GM12875 (cell line): ENCODE results near the gene TMEM235.

ENCODE experiments used
- H3K4me3 ChIP-seq: one replicate; pipeline ENCODE4 v1.5.1; 2011; ENCODE audit warnings: low read depth, low read length, control low read depth
- TF ChIP-seq, protein P1 (sequence below): IDR thresholded peaks from 2 replicates; pipeline ENCODE4 v1.5.1; 2011; ENCODE audit warnings: low read depth, mild to moderate bottlenecking, control low read depth, inconsistent platforms, low read length, moderate library complexity, borderline replicate concordance; ENCODE audit not compliant: insufficient read depth

TMEM235 gene

DNA sequence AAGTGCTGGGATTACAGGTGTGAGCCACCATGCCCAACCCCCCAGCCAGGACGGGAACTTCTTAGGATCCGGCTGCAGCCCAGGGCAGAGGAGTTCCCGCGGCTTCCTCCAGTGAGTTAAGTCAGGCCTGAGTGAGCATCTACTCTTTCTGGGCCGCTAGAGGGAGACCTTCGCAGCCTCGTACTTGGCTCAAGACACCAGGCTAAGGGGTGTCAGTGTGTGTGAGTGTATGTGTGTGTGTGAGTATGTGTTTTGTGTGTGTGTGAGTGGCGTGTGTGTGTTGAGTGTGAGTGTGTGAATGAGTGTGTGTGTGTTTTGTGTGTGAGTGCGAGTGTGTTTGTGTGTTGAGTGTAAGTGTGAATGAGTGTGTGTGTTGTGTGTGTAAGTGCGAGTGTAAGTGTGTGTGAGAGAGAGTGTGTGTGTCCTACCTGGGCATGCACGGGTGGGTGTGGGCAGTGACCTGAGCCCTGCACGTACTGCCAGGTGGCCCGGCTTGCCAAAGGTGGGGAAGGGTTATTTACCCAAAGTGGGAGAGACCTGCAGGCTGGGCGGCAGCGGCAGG, 58.5 kb downstream of the TMEM235 start:
- TF ChIP-seq, protein P1, sequence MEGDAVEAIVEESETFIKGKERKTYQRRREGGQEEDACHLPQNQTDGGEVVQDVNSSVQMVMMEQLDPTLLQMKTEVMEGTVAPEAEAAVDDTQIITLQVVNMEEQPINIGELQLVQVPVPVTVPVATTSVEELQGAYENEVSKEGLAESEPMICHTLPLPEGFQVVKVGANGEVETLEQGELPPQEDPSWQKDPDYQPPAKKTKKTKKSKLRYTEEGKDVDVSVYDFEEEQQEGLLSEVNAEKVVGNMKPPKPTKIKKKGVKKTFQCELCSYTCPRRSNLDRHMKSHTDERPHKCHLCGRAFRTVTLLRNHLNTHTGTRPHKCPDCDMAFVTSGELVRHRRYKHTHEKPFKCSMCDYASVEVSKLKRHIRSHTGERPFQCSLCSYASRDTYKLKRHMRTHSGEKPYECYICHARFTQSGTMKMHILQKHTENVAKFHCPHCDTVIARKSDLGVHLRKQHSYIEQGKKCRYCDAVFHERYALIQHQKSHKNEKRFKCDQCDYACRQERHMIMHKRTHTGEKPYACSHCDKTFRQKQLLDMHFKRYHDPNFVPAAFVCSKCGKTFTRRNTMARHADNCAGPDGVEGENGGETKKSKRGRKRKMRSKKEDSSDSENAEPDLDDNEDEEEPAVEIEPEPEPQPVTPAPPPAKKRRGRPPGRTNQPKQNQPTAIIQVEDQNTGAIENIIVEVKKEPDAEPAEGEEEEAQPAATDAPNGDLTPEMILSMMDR = peak; percentile 85
- no peak overlapping the region for H3K4me3 ChIP-seq
